ENCODE data around the gene ANKRD55.
"Not testable (repeated sequence)": the region's sequence is repeated elsewhere in the genome, so short reads cannot be mapped to it uniquely, and the experiment has no call there.

Gene ANKRD55

GRCh38 chr5:56079157-56079500 lies 154.0 kb downstream of the ANKRD55 start:
- DNase-seq (ENCODE audit: low spot score) = not testable (repeated sequence)

- DNase-seq (ENCODE audit: low spot score) = no peak
These were observed 154.6 kb downstream of the ANKRD55 start for GRCh38 chr5:56078278-56079156.

- no peak for DNase-seq (ENCODE audit: low spot score)
These were observed 155.3 kb downstream of the ANKRD55 start for GRCh38 chr5:56077796-56078233.

- DNase-seq (ENCODE audit: low spot score) = no peak
These were observed 156.6 kb downstream of the ANKRD55 start for GRCh38 chr5:56076486-56076885.

- DNase-seq (ENCODE audit: low spot score) = no peak
These were observed 157.8 kb downstream of the ANKRD55 start for GRCh38 chr5:56075361-56075760.

GRCh38 chr5:56072863-56073766 lies 160.0 kb downstream of the ANKRD55 start:
- DNase-seq (ENCODE audit: low spot score) = no peak

- DNase-seq (ENCODE audit: low spot score) = no peak
These were observed 161.7 kb downstream of the ANKRD55 start for GRCh38 chr5:56071470-56071869.

GRCh38 chr5:56070851-56071465 lies 162.2 kb downstream of the ANKRD55 start:
- DNase-seq (ENCODE audit: low spot score) = no peak

GRCh38 chr5:56069652-56070226 lies 163.4 kb downstream of the ANKRD55 start:
- DNase-seq (ENCODE audit: low spot score) = no peak

- DNase-seq (ENCODE audit: low spot score) = no peak
These were observed 166.1 kb downstream of the ANKRD55 start for GRCh38 chr5:56066931-56067450.

GRCh38 chr5:56064984-56065383 lies 168.1 kb downstream of the ANKRD55 start:
- DNase-seq (ENCODE audit: low spot score) = no peak

- no peak for DNase-seq (ENCODE audit: low spot score)
These were observed 172.6 kb downstream of the ANKRD55 start for GRCh38 chr5:56060276-56061110.

- no peak for DNase-seq (ENCODE audit: low spot score)
These were observed 173.3 kb downstream of the ANKRD55 start for GRCh38 chr5:56059854-56060253.

- DNase-seq (ENCODE audit: low spot score) = no peak
These were observed 176.3 kb downstream of the ANKRD55 start for GRCh38 chr5:56056875-56057274.

- no peak for DNase-seq (ENCODE audit: low spot score)
These were observed 177.3 kb downstream of the ANKRD55 start for GRCh38 chr5:56055859-56056258.

- DNase-seq (ENCODE audit: low spot score) = no peak
These were observed 177.8 kb downstream of the ANKRD55 start for GRCh38 chr5:56055287-56055686.

GRCh38 chr5:56054666-56055065 lies 178.5 kb downstream of the ANKRD55 start:
- no peak for DNase-seq (ENCODE audit: low spot score)

- DNase-seq (ENCODE audit: low spot score) = no peak
These were observed 179.8 kb downstream of the ANKRD55 start for GRCh38 chr5:56053363-56053762.

GRCh38 chr5:56052735-56053134 lies 180.4 kb downstream of the ANKRD55 start:
- DNase-seq (ENCODE audit: low spot score) = no peak

GRCh38 chr5:56050551-56051255 lies 182.4 kb downstream of the ANKRD55 start:
- DNase-seq (ENCODE audit: low spot score) = no peak
